Measurements from ENCODE around the gene RNF213.

DNA sequence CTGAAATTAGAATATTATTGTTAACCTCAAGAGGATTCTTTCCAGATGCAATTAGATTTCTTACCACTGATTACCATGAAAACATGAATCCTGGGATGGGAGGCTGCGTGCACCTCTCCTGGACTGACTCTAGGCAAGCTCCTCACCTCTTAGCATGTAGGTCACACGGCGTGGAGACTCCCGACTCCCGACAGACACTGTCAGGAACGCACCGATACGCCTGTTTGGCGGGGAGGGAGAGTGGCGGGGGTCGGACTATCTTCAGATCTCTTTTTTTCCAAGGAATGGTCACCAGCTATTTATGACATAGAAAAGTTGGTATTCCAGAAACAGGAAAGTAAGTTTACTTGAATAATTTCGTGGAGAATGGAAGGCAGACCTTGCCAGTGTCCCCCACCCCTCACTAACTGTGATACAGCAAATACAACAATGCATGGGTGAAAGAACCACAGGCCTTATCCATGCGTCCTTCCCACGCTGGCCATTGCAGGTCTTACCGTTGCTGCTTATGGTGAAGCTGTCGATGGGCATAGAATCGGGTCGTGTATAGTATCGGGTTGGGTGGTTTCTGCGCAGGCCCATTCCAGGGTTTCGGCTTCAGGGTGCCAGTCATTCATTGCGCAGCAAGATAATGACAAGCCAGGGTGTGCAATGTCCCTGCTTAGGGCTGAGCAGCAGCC is 91.7 kb downstream of the RNF213 start:
- TF ChIP-seq CTCF (optimal IDR thresholded peaks at IDR 0.05 in 1 of 3, IDR thresholded peaks at IDR 0.05 in 1 of 3, conservative IDR thresholded peaks at IDR 0.05 in 1 of 3; ENCODE audit: extremely low read depth in 1 of 3, insufficient read depth in 2 of 3, low read length in 3 of 3): no peak
- no peak for TF ChIP-seq EZH2 (IDR thresholded peaks at IDR 0.05; ENCODE audit: low read length)

All from keratinocyte (primary cell).